A549 treated with AZD2906 at 1 μM for 4 hours (cell line): ENCODE data around the gene NANS. TPM values are rescaled to one million over a fixed set of nuclear protein-coding genes. Genes with fewer than 3 reads are reported as not detected.

ENCODE experiments used
- total RNA-seq: library from RNA; stranded (reverse); fragments of 200-300 nt; extraction: Qiagen RNA extraction; gene quantifications from 5 replicates; pipeline ENCODE4 v1.2.3, GENCODE V29; 2022

The NANS gene
- 61.2 to 75.0 TPM (median 72.7 TPM) in 5 replicates for total RNA-seq

GRCh38 chr9:98056269-98057137, at the start of gene NANS:
Gene NANS (plus strand): TSS chr9:98056732. CDS start chr9:98056809, 77 bp downstream.

GRCh38 chr9:98118640-98119601, 62.4 kb downstream of the NANS start, which contains the start of gene TRIM14:
Gene TRIM14 (minus strand): TSS chr9:98119222. CDS start chr9:98119188, 34 bp downstream.

Other genes starting within 250 kb of the NANS start
- 2.8 to 3.9 TPM (median 3.6 TPM) in 5 replicates for gene FOXE1, start 203.5 kb upstream of the NANS start, total RNA-seq
- gene TRMO, start 134.2 kb upstream of the NANS start, total RNA-seq: 10.7 to 13.8 TPM (median 12.1 TPM) in 5 replicates
- not detected in 5 replicates for gene HEMGN, start 118.6 kb upstream of the NANS start, total RNA-seq
- 284 to 322 TPM (median 295 TPM) in 5 replicates for gene ANP32B, start 73.4 kb upstream of the NANS start, total RNA-seq
- 11.6 to 15.0 TPM (median 12.8 TPM) in 5 replicates for gene TRIM14, start 62.5 kb downstream of the NANS start, total RNA-seq
- 1.2 to 1.8 TPM (median 1.8 TPM) in 5 replicates for gene CORO2A, start 135.9 kb downstream of the NANS start, total RNA-seq
- 11.3 to 14.4 TPM (median 12.6 TPM) in 5 replicates for gene TBC1D2, start 198.9 kb downstream of the NANS start, total RNA-seq